SJCRH30 (cell line): ENCODE results near the gene SCGB1D1. TPM values are rescaled to one million over a fixed set of nuclear protein-coding genes. Genes with fewer than 3 reads are reported as not detected.
A peak's percentile ranks its signal among the peaks of the same experiment; 100 is the strongest.
"Not testable (repeated sequence)": the region's sequence is repeated elsewhere in the genome, so short reads cannot be mapped to it uniquely, and the experiment has no call there.

Source experiments
- DNase-seq, 2 experiments: peaks; one replicate each; pipeline ENCODE4 v3.0.0-alpha.2; 2015 to 2020
- H3K27ac ChIP-seq: fragments of 250-450 bp; sonication (Bioruptor Pico); 2 replicates; pipeline ENCODE4 v1.5.1; 2020; ENCODE audit warnings: mild to moderate bottlenecking, moderate library complexity
- H3K27me3 ChIP-seq: fragments of 250-450 bp; sonication (Bioruptor Pico); 2 replicates; pipeline ENCODE4 v1.5.1; 2020; ENCODE audit warnings: mild to moderate bottlenecking, moderate library complexity
- H3K36me3 ChIP-seq: fragments of 250-450 bp; sonication (Bioruptor Pico); 2 replicates; pipeline ENCODE4 v1.5.1; 2020; ENCODE audit warnings: mild to moderate bottlenecking, moderate library complexity
- H3K4me1 ChIP-seq: fragments of 250-450 bp; sonication (Bioruptor Pico); 2 replicates; pipeline ENCODE4 v1.5.1; 2020; ENCODE audit warnings: mild to moderate bottlenecking, moderate library complexity
- H3K4me3 ChIP-seq: fragments of 250-450 bp; sonication (Bioruptor Pico); 2 replicates; pipeline ENCODE4 v1.5.1; 2020; ENCODE audit warnings: mild to moderate bottlenecking, moderate library complexity
- H3K9me3 ChIP-seq: fragments of 250-450 bp; sonication (Bioruptor Pico); replicated peaks from 2 replicates; pipeline ENCODE4 v1.5.1; 2020; ENCODE audit warnings: mild to moderate bottlenecking, moderate library complexity
- total RNA-seq: library from RNA; depleted of rRNA; stranded (reverse); fragments of >200 nt; shearing (Covaris generic); gene quantifications from 2 replicates; pipeline ENCODE4 v1.2.3, GENCODE V29; 2014

The SCGB1D1 gene
- total RNA-seq, 1 experiment from 2014 or later: not detected

- no peak overlapping the region for H3K27ac ChIP-seq
- H3K27me3 ChIP-seq: no peaks in the 10 kb centered on the region; the same call in 1 of the 2 replicates
- no peaks in the 10 kb centered on the region for H3K4me1 ChIP-seq
- no peak overlapping the region for H3K4me3 ChIP-seq
- no peak for DNase-seq
- H3K36me3 ChIP-seq: no peaks in the 10 kb centered on the region
- H3K9me3 ChIP-seq: no peaks in the 10 kb centered on the region
These were observed 7.7 kb upstream of the SCGB1D1 start for GRCh38 chr11:62182147-62182891.

GRCh38 chr11:62186195-62186594 lies 3.8 kb upstream of the SCGB1D1 start:
- Histone ChIP-seq H3K4me1 (no peaks in the 10 kb centered on the region), H3K27me3 (peaks cover 8% of the 10 kb centered on the region; the same call in 1 of the 2 replicates), H3K9me3 (no peaks in the 10 kb centered on the region), H3K36me3 (no peaks in the 10 kb centered on the region), H3K4me3 (no peak overlapping the region), H3K27ac (no peak overlapping the region)
- DNase-seq: no peak

DNA sequence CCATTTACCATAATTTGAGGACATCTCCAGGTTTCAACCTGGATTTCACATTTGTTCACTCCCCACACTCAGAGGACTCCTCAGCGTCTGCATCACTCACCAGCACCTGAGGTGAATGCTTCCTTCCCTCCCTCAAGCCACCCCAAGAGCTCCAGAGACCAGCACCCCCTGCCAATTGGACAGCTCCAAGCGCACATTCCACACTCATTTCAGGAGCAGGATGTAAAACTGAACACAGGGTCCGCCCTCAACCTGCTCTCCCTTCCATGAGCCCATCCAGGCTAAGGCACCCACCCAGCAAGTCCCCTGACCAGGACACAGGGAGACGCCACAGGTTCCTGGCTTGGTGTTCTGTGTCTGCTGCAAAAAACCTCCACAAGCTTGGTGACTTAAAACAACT lies 3.9 kb downstream of the SCGB1D1 start:
- Histone ChIP-seq H3K4me1 (no peaks in the 10 kb centered on the region), H3K4me3 (no peak overlapping the region), H3K27ac (no peak overlapping the region), H3K9me3 (no peaks in the 10 kb centered on the region), H3K27me3 (peaks cover 8% of the 10 kb centered on the region; the same call in 1 of the 2 replicates), H3K36me3 (no peaks in the 10 kb centered on the region)
- peak; percentile 12 to 31 for DNase-seq

- not testable (repeated sequence) for H3K27ac ChIP-seq, DNase-seq, H3K4me3 ChIP-seq, H3K9me3 ChIP-seq, H3K27me3 ChIP-seq, H3K4me1 ChIP-seq, H3K36me3 ChIP-seq
These were observed 5.0 kb downstream of the SCGB1D1 start for GRCh38 chr11:62195010-62195409.

GRCh38 chr11:62195945-62196344 lies 5.9 kb downstream of the SCGB1D1 start:
- Histone ChIP-seq H3K4me3 (no peak overlapping the region), H3K9me3 (no peaks in the 10 kb centered on the region), H3K4me1 (no peaks in the 10 kb centered on the region), H3K27me3 (peaks cover 3% of the 10 kb centered on the region; the same call in 1 of the 2 replicates), H3K27ac (no peak overlapping the region), H3K36me3 (no peaks in the 10 kb centered on the region)
- DNase-seq: no peak

- not testable (repeated sequence) for H3K36me3 ChIP-seq, H3K27ac ChIP-seq, H3K4me3 ChIP-seq, H3K9me3 ChIP-seq, H3K4me1 ChIP-seq, H3K27me3 ChIP-seq, DNase-seq
These were observed 7.4 kb downstream of the SCGB1D1 start for GRCh38 chr11:62197400-62197799.

DNA sequence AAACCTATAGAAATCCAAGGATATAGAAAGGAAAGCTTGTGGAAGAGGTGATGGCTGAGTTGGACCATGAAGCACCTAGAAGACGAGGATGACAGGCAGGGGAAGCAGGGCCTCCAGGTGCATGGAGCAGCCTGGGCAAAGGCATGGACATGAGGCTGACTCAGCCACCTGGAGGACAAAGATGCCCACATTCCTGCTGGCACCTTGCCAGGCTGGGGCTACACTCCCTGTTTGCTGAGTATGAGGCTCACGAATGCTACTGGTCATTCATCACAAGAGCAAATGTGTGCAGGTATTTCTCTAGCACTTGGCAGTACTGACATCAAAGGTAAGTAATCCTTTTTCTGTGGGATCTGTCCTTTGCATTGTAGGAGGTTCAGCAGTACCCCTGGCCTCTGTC lies 11.4 kb downstream of the SCGB1D1 start:
- Histone ChIP-seq H3K27ac (no peak overlapping the region), H3K36me3 (no peaks in the 10 kb centered on the region), H3K9me3 (no peaks in the 10 kb centered on the region), H3K27me3 (no peaks in the 10 kb centered on the region; the same call in none of the 2 replicates), H3K4me1 (no peaks in the 10 kb centered on the region), H3K4me3 (no peak overlapping the region)
- DNase-seq: no peak

DNA sequence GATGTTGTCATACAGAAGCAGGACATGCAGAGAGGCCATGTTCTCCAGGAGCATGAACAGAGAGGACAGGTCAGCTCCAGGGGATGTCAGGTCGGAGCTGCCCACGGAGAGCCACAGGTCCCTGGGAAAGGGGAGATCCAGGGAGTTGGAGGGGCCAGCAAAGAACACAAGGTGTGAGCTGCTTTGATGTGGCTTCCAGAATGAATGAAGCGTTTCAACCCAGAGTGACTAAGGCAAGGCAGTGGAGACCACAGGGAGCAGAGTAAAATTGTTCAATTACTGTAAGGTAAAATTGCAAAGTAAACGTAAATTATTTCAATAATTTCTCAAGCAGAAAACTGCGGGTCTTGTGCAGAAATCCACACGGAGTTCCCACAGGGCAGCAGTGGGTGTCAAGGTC lies 12.9 kb downstream of the SCGB1D1 start:
- Histone ChIP-seq H3K4me3 (no peak overlapping the region), H3K4me1 (no peaks in the 10 kb centered on the region), H3K9me3 (no peaks in the 10 kb centered on the region), H3K27ac (no peak overlapping the region), H3K27me3 (peaks cover 3% of the 10 kb centered on the region; the same call in 1 of the 2 replicates), H3K36me3 (no peaks in the 10 kb centered on the region)
- DNase-seq: no peak

GRCh38 chr11:62204430-62204829 lies 14.4 kb downstream of the SCGB1D1 start:
- Histone ChIP-seq H3K4me3 (no peak overlapping the region), H3K36me3 (no peaks in the 10 kb centered on the region), H3K4me1 (no peaks in the 10 kb centered on the region), H3K27ac (no peak overlapping the region), H3K9me3 (no peaks in the 10 kb centered on the region), H3K27me3 (peaks cover 3% of the 10 kb centered on the region; the same call in 1 of the 2 replicates)
- DNase-seq: no peak

GRCh38 chr11:62205441-62205840 lies 15.4 kb downstream of the SCGB1D1 start:
- Histone ChIP-seq H3K27ac (no peak overlapping the region), H3K27me3 (peaks cover 3% of the 10 kb centered on the region; the same call in 1 of the 2 replicates), H3K4me1 (no peaks in the 10 kb centered on the region), H3K36me3 (no peaks in the 10 kb centered on the region), H3K4me3 (no peak overlapping the region), H3K9me3 (no peaks in the 10 kb centered on the region)
- DNase-seq: no peak

DNA sequence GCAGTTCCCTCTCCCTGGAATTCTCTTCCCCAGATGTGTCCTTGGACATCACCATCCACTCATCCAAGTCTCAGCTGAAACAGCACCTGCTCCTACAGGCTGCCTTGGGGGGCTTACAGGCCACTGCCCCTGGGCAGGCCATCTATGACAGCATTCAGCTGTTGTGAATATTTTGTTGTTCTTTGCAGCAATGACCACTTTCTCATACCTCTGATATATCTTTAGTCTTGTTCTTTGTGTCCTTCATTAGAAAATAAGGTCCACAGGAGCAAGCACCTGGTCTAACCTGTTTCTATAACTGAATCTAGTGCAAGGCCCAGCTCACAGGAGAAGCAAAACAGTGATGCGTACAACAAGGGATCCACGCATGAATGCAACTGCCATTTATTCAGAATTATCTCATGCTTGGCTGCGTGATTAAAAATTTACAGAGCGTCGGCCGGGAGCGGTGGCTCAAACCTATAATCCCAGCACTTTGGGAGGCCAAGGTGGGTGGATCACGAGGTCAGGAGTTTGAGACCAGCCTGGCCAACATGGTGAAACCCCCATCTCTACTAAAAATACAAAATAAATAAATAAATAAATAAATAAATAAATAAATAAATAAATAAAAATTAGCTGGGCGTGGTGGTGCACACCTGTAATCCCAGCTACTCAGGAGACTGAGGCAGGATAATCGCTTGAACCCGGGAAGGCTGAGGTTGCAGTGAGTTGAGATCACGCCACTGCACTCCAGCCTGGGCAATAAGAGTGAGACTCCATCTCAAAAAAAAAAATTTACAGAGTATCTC lies 16.5 kb downstream of the SCGB1D1 start:
- H3K9me3 ChIP-seq, H3K4me3 ChIP-seq, H3K36me3 ChIP-seq, H3K27ac ChIP-seq, H3K4me1 ChIP-seq, DNase-seq, H3K27me3 ChIP-seq: not testable (repeated sequence)

DNA sequence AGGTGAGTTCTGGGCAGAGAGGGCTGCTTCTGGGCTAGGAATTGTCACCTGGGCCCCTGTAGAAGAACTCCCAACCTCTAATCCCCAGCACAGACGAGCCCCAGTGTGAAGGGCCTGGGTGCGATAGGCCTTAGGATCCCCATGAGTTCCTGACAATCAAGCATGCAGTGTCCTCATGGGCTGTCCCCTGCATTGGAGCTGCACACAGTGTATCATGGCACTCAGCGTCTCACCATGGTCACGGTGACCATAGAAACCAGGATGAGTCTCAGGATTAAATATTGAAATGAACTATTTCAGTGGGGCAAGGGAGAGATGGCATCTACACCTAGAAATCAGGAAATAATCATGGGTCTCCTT lies 18.7 kb downstream of the SCGB1D1 start:
- no peak overlapping the region for H3K4me3 ChIP-seq
- peaks cover 3% of the 10 kb centered on the region; the same call in 1 of the 2 replicates for H3K27me3 ChIP-seq
- no peak for DNase-seq
- no peaks in the 10 kb centered on the region for H3K36me3 ChIP-seq
- no peak overlapping the region for H3K27ac ChIP-seq
- no peaks in the 10 kb centered on the region for H3K9me3 ChIP-seq
- H3K4me1 ChIP-seq: no peaks in the 10 kb centered on the region

GRCh38 chr11:62217191-62217748 lies 27.3 kb downstream of the SCGB1D1 start:
- no peak overlapping the region for H3K4me3 ChIP-seq
- H3K4me1 ChIP-seq: no peaks in the 10 kb centered on the region
- no peak overlapping the region for H3K27ac ChIP-seq
- no peaks in the 10 kb centered on the region for H3K9me3 ChIP-seq
- H3K27me3 ChIP-seq: peaks cover 11% of the 10 kb centered on the region
- DNase-seq: peak in 1 of 2 experiments; percentile 31
- H3K36me3 ChIP-seq: no peaks in the 10 kb centered on the region

- peaks cover 11% of the 10 kb centered on the region for H3K27me3 ChIP-seq
- no peak for DNase-seq
- no peak overlapping the region for H3K4me3 ChIP-seq
- no peaks in the 10 kb centered on the region; the same call in 1 of the 2 replicates for H3K9me3 ChIP-seq
- no peaks in the 10 kb centered on the region for H3K36me3 ChIP-seq
- no peaks in the 10 kb centered on the region for H3K4me1 ChIP-seq
- no peak overlapping the region for H3K27ac ChIP-seq
These were observed 31.5 kb downstream of the SCGB1D1 start for GRCh38 chr11:62221498-62221897.

GRCh38 chr11:62223095-62223494 lies 33.1 kb downstream of the SCGB1D1 start:
- H3K4me1 ChIP-seq: no peaks in the 10 kb centered on the region
- no peaks in the 10 kb centered on the region for H3K36me3 ChIP-seq
- DNase-seq: no peak
- H3K9me3 ChIP-seq: no peaks in the 10 kb centered on the region; the same call in 1 of the 2 replicates
- H3K4me3 ChIP-seq: no peak overlapping the region
- H3K27me3 ChIP-seq: no peaks in the 10 kb centered on the region
- H3K27ac ChIP-seq: no peak overlapping the region
